Brain microvascular endothelial cell (primary cell): Measurements from ENCODE around the gene GPR89B.
A peak's percentile ranks its signal among the peaks of the same experiment; 100 is the strongest.

Experiments
- DNase-seq: peaks from one replicate; pipeline ENCODE4 v3.0.0-alpha.2; 2020
- H3K27ac ChIP-seq: fragments of 250-450 bp; sonication (Bioruptor Pico); 2 replicates; pipeline ENCODE4 v1.5.1; 2020; ENCODE audit warnings: mild to moderate bottlenecking, moderate library complexity
- H3K27me3 ChIP-seq: fragments of 250-450 bp; sonication (Bioruptor Pico); replicated peaks from 2 replicates; pipeline ENCODE4 v1.5.1; 2020; ENCODE audit warnings: mild to moderate bottlenecking
- H3K36me3 ChIP-seq: fragments of 250-450 bp; sonication (Bioruptor Pico); replicated peaks from 2 replicates; pipeline ENCODE4 v1.5.1; 2020; ENCODE audit warnings: mild to moderate bottlenecking
- H3K4me3 ChIP-seq: 2 replicates; pipeline ENCODE4 v1.5.1; 2011; ENCODE audit warnings: low read depth, mild to moderate bottlenecking, control low read depth, low read length, moderate library complexity
- in situ Hi-C: cut with HindIII; loops from 2 replicates; pipeline ENCODE4 v1.10.0; 2017; ENCODE audit warnings: low sequenced_read_pairs, low pct_ligation_motif_present
- TF ChIP-seq, protein P1 (sequence below): IDR thresholded peaks from 2 replicates; pipeline ENCODE4 v1.5.1; 2011; ENCODE audit warnings: low read depth, mild to moderate bottlenecking, moderate library complexity, low read length, control low read depth, inconsistent platforms; ENCODE audit errors: missing control alignments

The GPR89B gene

DNA sequence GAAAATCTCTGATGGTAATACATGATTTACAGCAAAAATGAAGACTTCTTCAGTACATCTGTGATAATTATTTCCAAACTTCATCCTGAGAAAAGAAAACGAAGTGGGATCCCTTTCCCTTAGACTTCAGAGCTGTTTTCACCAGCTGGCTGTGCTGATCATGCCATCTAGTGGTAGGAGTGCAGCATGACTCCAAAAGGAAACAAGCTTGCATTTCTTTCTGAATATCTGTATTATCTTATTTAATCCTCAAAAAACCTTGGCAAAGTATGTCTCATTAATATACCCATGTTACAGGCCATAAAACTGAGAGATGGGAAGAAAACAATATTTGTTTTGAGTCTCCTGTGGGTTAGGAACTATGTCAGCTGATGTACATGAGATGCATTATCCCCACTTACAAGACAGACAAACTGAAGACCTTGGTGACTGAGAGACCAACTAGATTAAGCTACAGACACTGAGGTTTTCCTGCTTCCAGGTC is 35.4 kb upstream of the GPR89B start:
- H3K36me3 ChIP-seq: no peaks in the 10 kb centered on the region
- no peaks in the 10 kb centered on the region for H3K27me3 ChIP-seq
- TF ChIP-seq, protein P1, sequence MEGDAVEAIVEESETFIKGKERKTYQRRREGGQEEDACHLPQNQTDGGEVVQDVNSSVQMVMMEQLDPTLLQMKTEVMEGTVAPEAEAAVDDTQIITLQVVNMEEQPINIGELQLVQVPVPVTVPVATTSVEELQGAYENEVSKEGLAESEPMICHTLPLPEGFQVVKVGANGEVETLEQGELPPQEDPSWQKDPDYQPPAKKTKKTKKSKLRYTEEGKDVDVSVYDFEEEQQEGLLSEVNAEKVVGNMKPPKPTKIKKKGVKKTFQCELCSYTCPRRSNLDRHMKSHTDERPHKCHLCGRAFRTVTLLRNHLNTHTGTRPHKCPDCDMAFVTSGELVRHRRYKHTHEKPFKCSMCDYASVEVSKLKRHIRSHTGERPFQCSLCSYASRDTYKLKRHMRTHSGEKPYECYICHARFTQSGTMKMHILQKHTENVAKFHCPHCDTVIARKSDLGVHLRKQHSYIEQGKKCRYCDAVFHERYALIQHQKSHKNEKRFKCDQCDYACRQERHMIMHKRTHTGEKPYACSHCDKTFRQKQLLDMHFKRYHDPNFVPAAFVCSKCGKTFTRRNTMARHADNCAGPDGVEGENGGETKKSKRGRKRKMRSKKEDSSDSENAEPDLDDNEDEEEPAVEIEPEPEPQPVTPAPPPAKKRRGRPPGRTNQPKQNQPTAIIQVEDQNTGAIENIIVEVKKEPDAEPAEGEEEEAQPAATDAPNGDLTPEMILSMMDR: peak; percentile 95
- no peak overlapping the region for H3K27ac ChIP-seq
- in situ Hi-C loops: no loop called here
- peak; percentile 40 for DNase-seq
- no peak overlapping the region for H3K4me3 ChIP-seq

DNA sequence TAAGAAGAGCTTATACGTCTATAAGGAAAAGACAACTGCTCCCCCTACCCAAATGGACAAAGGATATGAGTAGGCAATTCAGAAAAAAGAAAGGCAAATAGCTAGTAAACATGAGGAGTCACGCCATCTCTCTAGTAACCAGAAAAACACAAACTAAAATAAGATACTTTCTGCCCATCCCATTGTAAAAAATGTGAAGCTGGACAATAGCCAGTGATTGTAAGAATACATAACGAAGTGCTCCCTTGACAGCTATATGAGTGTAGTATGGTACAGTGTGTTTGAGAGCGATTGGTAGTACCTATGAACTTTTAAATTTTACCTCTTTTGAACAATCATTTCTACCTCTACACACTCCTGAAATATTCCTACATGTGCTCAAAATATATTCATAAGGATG is 33.1 kb upstream of the GPR89B start:
- no peak overlapping the region for H3K4me3 ChIP-seq
- no peaks in the 10 kb centered on the region for H3K27me3 ChIP-seq
- no peaks in the 10 kb centered on the region for H3K36me3 ChIP-seq
- in situ Hi-C loops: no loop called here
- DNase-seq: no peak
- H3K27ac ChIP-seq: no peak overlapping the region
- TF ChIP-seq, protein P1: no peak

DNA sequence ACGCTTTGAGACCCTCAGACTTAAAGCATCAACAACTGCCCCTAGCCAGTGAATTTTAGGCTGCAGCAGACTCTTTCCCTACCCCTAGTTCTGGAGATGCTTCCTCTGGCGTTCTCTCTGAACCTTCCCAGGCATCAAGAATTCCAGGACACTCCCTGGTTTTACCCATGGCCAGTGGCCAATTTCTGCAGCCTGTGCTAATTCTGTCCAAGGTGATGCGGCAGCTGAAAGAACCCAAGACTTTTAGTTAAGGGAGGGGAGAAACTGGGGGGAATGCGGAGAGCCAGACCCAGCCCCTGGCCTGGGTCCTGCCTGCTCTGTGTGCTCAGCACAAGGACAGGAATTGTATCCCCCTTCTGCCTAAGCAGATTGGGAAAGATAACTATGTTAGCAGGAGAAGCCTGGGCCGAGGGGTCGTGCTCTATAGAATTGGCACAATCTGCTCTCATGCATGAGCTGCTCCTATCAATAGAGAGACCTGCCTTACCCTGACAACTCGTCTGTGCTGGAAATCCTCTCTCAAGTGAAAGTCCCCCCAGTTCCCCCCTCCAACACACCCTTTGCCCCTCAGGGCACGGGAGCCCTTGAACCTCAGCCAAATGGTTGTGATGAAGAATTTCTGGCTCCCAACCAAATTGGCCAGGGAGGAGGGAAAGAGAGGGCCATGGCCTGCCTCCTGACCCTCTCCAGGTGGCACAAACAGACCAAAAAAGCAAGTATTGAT is 31.0 kb upstream of the GPR89B start:
- H3K36me3 ChIP-seq: no peaks in the 10 kb centered on the region
- DNase-seq: no peak
- in situ Hi-C loops: no loop called here

DNA sequence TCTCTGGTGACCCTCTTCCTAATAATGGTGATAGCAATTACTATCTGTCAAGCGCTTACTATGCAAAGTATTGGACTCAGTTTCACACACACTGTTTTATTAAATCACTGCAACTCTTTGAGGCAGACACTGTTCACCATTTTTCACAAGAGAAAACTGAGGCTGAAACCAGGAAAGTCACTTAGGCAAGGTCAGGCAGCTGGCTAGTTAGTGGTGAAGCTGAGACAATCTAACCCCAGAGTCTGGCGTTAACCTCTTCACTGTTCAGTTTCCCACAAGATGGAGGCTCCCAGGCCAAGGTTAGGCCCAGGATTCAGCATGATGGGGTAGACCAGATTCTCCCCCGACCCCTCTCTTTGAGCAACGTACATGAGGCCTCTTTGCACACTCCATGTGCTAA is 30.4 kb upstream of the GPR89B start:
- TF ChIP-seq, protein P1: no peak
- no peak for DNase-seq
- Histone ChIP-seq H3K27ac (no peak overlapping the region), H3K27me3 (no peaks in the 10 kb centered on the region), H3K36me3 (no peaks in the 10 kb centered on the region), H3K4me3 (no peak overlapping the region)
- in situ Hi-C loops: no loop called here

More for the DNA sequence above, 31.0 kb upstream of the GPR89B start:
- H3K27ac ChIP-seq: no peak overlapping the region
- TF ChIP-seq, protein P1: no peak
- no peaks in the 10 kb centered on the region for H3K27me3 ChIP-seq
- no peak overlapping the region for H3K4me3 ChIP-seq

DNA sequence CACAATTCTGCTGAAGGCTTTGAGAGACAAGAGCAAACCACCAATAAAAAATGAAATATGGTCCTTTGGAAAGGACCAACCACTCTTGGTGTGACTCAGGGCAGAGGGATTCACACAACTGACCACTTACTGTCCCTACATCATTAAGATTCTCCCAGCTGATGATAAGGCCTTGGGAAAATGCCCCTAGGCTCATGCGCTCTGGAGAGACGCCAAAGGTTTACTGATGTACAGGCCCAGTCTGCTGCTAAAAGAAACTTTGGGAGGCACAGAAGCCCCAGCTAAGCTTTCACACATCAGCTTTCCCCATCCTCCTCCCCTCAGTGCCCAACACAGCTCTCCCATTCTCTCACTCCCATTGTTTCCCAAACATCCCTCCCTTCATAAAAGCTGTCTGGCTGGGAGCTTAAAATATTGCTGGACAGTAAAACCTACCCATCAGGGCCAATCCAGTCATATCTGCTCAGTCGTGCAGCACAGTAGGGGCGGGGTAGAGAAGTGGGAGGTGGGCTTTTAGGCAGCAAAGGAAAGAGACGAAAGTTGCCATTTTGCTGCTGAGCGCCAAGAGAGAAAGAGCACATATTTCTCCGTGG is 25.9 kb upstream of the GPR89B start, which contains the start of gene GJA8:
TSS of gene GJA8 (plus strand) at position 543 of the 593 bp plus-strand sequence. CDS start 5,161 bp downstream, outside the sequence.
- H3K27me3 ChIP-seq: no peaks in the 10 kb centered on the region
- in situ Hi-C loops: no loop called here
- TF ChIP-seq, protein P1: no peak
- no peak for DNase-seq
- H3K27ac ChIP-seq: no peak within 1 kb of the TSS
- no peaks in the 10 kb centered on the region for H3K36me3 ChIP-seq
- H3K4me3 ChIP-seq: no peak within 1 kb of the TSS

DNA sequence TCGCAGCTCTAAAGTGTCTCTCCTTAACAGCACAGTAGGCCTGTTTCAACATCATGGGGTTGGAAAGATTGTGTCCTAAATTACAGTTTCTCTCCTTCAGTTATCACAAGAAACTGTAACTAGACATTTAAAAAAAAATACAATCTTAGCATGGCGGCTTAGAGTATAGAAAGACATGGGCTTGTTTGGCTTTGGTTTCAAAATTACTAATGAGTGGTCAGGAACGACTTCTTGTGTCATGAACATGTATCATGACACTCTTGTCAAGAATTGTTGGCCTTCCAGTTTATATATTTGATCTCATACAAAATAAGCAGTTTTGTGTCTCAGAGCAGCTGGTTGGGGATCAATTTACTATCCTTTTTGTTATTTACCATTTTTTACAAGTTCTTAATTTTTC is 23.5 kb upstream of the GPR89B start:
- in situ Hi-C loops: no loop called here
- Histone ChIP-seq H3K4me3 (no peak overlapping the region), H3K36me3 (no peaks in the 10 kb centered on the region), H3K27ac (no peak overlapping the region), H3K27me3 (no peaks in the 10 kb centered on the region)
- TF ChIP-seq, protein P1: no peak
- no peak for DNase-seq
